ENCODE data around the gene GNAS.

Gene GNAS

GRCh38 chr20:58901488-58902402 lies 49.2 kb downstream of the GNAS start:
- DNase-seq: no peak

DNA sequence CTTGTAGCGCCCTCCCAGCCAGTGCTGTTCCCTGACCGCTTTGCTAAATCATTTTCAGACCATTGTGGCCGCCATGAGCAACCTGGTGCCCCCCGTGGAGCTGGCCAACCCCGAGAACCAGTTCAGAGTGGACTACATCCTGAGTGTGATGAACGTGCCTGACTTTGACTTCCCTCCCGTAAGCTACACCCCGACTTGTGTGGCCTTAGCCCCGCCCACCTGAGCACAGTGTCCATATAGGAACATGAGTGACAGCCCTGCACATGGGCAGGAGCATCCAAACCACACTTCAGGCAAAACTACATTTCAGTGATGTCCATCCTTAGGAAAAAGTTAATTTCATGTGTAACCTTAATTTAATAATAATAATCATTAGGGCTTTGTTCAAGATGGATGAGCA lies 51.1 kb downstream of the GNAS start:
- DNase-seq: no peak

DNA sequence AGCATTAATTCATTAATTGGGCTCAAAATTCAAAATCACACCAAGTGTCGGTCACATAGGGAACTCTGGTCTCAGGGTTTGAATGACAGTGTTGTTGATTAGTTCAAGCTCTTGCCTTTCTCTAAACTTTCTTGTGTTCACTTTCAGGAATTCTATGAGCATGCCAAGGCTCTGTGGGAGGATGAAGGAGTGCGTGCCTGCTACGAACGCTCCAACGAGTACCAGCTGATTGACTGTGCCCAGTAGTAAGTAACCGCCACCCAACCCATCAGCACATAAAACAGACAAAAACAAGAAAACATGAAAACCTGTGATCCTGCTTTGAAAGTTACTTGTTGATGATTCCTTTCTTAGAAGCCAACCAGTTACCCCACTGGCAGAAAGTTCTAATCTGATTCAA lies 52.7 kb downstream of the GNAS start:
- no peak for DNase-seq

DNA sequence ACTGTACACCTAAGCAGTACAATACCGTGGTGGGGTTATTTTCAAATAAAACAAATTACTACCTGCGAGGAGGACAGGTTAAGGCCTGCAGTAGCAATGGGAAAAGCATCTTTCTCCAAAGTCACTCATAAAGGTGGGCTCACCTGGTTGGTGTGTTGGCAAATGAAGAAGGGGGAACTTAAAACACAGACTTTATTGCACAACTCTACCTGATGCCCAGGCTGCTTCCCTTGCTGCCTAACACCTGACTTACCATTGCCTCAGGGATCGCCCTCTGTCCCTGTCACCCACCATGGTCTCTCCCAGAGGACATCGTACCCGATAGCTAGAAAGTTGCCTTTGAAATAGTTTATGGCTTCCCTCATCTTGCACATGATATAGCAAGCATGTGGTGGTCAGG lies 53.6 kb downstream of the GNAS start:
- no peak for DNase-seq

DNA sequence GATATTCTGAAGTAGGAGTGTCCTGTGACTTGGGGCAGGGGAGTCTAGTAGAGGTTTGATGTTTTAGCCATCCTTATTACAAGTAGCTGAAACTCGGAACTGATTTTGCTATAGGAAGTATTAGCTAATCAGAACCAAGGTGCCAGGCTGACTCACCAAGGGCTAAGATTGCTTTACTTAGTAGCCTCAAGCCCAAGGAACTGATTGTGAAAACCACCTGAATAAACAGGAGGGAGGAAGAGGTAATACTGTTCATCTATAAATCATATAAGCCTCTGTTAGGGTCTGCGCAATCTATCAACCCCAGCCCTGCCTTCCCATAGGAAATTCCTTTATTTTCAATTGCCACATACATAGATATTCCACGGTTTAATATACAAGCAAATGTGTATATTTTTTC lies 54.4 kb downstream of the GNAS start:
- DNase-seq: no peak

DNA sequence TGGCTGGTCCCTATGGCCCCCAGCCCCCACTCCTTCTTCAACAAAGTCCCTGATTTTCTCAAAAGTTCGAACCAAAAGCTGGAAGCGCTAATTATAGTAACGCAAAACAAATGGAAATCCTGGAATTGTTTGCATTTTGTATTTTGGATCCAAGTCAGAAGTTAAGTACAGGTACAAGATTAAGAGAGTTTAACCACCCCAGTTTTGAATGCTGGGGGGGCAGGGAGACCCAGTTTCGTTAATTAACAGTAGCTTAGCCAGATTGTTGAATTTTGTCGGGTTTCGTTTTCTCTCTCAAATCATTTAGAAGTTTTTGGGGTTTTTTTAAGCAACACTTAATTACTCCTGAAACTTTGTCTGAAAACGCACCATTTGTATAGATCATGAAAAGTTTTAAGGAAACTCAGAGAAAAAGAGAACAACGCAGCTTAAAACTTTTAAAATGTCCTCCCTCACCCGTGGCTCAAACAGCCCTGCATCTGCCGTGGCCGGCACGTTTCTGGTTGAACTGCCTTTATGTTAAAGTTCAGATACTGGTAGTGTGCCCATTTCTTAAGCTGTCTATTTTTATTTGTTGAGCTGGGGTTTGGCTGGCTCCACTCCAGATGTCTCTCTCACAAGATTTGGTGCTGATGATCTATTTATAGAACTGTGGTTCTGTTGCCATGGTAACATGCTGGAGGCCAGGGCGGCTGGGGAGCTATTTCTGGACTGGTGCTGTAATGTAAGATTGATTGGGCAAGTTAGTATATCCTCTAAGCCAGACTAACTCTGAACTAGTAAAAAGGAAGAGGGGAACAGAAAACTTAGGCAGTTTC lies 55.0 kb downstream of the GNAS start:
- peak in 1 of 2 experiments; percentile 73 for DNase-seq

GRCh38 chr20:58908221-58908620 lies 55.7 kb downstream of the GNAS start:
- no peak for DNase-seq

DNA sequence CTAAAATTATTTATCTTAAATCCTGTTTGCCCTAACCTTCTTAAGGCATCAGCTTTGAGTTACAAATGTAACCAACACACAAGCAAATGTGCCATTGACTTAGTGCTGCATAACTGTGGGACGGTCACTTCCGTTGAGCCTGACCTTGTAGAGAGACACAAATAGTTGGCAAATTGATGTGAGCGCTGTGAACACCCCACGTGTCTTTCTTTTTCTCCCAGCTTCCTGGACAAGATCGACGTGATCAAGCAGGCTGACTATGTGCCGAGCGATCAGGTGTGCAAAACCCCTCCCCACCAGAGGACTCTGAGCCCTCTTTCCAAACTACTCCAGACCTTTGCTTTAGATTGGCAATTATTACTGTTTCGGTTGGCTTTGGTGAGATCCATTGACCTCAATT lies 56.4 kb downstream of the GNAS start:
- DNase-seq: no peak

DNA sequence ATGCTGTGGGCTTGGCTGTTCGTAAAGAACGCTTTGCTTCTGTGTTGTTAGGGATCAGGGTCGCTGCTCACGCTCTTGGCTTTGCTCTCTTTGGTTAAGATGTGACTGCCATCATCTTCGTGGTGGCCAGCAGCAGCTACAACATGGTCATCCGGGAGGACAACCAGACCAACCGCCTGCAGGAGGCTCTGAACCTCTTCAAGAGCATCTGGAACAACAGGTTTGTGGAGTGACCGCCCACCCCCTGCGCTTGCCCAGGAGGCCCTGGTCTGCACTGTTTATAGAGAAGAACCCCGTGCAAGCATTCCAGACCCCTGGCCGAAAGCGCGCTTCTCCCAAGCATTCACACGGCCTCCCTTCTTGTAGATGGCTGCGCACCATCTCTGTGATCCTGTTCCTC lies 57.1 kb downstream of the GNAS start:
- DNase-seq: no peak

- DNase-seq: no peak
These were observed 58.0 kb downstream of the GNAS start for GRCh38 chr20:58910473-58910872.

- DNase-seq: no peak
These were observed 58.8 kb downstream of the GNAS start for GRCh38 chr20:58911309-58911708.

DNA sequence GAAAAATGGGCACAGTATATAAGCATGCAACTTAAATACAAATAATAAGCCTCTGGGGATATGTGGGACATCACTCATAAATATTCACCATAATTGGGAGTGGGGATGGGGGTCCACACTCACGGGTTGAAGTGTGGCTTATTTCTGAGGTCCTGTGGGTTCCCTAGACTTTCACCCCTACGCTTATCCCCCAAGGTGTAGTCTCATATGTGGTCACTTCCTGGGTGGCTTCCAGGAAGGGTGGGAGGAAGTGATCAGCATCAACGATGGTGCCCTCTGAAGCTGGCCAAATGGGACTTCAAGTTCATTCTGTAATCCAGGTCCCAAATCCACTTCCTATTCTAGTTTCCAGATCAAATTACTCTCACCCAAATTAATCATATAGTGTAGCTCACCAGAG lies 59.5 kb downstream of the GNAS start:
- no peak for DNase-seq

DNA sequence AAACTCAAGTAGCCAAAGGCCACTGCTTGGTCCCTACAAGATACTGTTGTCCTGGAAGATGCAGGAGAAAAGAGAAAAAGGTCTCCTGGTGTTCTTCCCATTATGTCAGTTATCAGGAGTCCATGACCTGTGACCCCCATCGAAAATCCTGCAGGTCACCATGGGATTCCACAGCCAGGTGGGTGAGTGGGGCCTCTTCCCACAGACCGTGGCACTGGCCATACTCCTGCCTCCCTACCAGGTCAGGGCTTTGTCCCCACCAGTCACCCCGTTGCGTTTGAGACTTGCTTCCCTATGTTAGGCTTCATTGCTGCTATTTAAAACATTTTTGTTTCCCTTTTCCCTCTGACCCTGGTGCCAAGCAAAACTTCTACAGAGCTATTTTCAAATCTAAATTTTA lies 60.6 kb downstream of the GNAS start:
- DNase-seq: no peak

DNA sequence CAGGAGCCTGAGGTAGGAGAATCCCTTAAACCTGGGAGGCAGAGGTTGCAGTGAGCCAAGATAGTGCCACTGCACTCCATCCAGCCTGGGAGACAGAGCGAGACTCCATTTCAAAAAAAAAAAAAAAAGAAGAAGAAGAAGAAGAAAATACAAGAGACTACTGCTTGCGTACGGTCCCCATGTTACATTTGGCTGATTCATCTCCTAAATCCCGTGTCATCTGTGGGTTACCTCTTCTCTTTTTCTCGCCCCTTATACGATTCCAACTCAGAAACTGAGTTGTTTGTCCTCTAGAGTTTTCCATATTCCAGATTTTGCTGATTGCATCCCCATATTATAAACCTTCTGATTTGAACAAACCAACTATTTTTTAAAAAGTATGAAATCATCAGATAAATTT lies 66.1 kb downstream of the GNAS start:
- DNase-seq: no peak

GRCh38 chr20:58921564-58921963 lies 69.0 kb downstream of the GNAS start:
- DNase-seq: no peak

DNA sequence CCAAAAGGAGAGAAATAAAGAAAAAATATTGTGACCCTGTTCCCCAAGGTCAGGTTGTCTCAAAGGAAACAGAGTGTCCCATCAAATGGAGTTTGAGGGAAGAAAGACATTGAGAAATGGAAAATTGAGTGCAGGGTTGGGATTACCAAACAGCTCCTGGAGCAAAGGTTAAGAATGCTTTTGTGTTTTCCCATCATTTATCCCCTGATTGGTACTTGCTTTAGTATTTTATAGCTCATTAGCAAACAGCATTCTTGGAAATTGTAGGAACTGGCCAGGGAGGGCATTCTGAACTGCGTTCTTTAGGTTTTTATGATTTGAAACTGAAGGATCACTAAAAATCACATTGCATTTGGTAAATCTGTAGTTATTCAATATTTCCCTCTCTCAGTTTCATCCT lies 69.5 kb downstream of the GNAS start:
- DNase-seq: no peak

DNA sequence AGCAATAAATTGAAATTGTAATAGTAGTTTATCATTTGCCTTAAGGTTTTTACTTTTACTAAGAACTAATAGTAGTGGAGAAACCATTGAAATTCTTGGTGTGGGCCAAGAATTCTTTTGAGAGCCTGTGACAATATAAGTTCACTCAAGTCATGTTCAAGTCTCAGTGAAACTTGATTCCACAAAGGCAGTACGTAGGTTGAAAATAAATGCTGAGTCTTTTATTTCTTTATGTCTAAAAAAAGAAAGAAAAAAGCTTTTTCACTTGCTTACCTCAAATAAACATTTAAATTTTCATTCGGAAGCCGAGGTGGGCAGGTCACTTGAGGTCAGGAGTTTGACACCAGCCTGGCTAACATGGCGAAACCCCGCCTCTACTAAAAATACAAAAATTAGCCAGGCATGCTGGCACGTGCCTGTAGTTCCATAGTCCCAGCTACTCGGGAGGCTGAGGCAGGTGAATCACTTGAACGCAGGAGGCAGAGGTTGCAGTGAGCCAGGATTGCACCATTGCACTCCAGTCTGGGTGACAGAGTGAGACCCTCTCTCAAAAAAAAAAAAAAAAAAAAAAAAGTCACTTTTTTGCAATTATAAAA lies 70.7 kb downstream of the GNAS start:
- DNase-seq: no peak

GRCh38 chr20:58926802-58927489 lies 74.4 kb downstream of the GNAS start:
- DNase-seq: no peak

GRCh38 chr20:58927490-58928061 lies 75.1 kb downstream of the GNAS start:
- DNase-seq: no peak

DNA sequence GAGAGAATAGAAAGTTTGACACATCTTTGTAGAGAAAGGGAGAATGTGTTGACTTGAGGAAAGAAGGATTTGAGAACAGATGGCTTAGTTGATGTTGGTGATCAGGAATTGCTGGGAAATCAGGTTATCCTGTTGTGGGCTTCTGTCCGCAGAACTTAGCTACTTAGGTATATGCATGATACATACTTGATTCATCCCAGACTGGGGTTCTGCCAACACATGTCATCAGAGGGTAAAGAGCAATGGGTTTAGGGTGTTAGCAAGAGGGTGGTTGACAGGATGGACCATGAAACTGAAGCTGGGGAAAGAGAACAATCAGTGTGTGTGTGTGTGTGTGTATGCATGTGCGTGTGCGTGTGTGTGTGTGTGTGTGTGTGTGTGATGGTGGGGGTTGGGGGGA lies 78.0 kb downstream of the GNAS start:
- DNase-seq: no peak

DNA sequence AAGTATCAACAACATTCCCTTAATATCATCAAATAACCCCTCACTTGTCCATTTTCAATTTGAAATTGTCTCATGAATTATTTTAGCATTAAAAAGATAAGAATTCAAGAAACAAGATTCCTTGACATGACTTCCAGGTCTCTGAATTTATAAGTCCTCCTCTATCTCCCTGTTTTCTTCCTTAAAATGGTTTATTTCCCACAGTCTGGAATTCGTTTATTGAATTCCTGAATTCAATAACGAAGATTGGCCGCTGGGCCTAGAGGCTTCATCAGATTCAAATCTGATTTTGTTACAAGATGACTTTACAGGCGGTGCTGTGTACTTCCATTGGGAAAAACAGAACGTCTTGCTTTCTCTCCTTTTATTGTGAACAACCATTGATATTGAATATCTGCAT lies 79.7 kb downstream of the GNAS start:
- no peak for DNase-seq

- DNase-seq: no peak
These were observed 85.6 kb downstream of the GNAS start for GRCh38 chr20:58938078-58938477.

DNA sequence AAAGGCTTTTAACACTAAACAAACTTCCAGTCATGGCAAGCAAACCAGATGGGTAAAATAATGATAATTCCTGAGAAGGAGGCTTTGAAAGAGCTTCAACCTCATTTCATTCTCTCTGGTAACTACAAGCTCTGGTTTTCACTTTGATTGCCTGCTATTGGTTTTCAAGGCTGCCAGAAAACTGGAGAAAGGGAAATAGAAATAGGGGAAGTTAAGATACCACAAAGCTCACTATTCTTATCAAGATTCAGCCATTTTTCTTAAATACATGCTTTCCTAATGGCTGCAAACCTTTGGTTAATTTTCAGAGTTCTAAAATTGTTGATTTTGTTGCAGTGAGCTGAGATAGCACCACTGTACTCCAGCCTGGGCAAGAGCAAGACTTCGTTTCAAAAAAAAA lies 86.0 kb downstream of the GNAS start:
- DNase-seq: no peak

Data from SW 1271 (cell line).